Endothelial cell of umbilical vein (primary cell): ENCODE measurements around the gene BCL2. TPM values are rescaled to one million over a fixed set of nuclear protein-coding genes. Genes with fewer than 3 reads are reported as not detected.

Experiments
- BruUV-seq: library from RNA; stranded (reverse); fragments of 400-500 nt; replicated peaks from 2 replicates; lab custom pipeline; 2021; lab: Mats Ljungman, UMichigan
- CTCF ChIA-PET: fragments of 300-600, 350-600 bp; sonication (Branson Sonifier 250); formaldehyde crosslinking; loops from one replicate; lab custom pipeline; 2021; ENCODE audit warnings: antibody characterized with exemption, inconsistent platforms; lab: Charles Lee
- POLR2A ChIA-PET: fragments of 300-600, 350-600 bp; sonication (Branson Sonifier 250); formaldehyde crosslinking; loops from one replicate; lab custom pipeline; 2021; ENCODE audit warnings: antibody characterized with exemption, inconsistent platforms; lab: Charles Lee
- DNase-seq: peaks from one replicate; pipeline ENCODE4 v3.0.0-alpha.2; 2011; ENCODE audit warnings: low read depth, low spot score
- FAIRE-seq: peaks from 2 replicates; lab custom pipeline; 2011; peaks lifted over from hg19 to GRCh38; lab: Jason Lieb, UNC
- H2AFZ ChIP-seq: 2 replicates; pipeline ENCODE4 v1.6.0; 2012; ENCODE audit warnings: low read depth, low read length, control low read depth, inconsistent platforms
- H3K27ac ChIP-seq: 2 replicates; pipeline ENCODE4 v1.5.1; 2011; ENCODE audit warnings: low read depth, mild to moderate bottlenecking, control low read depth, low read length, moderate library complexity; ENCODE audit not compliant: insufficient read depth
- H3K27me3 ChIP-seq, 2 experiments: 2 replicates each; pipeline versions ENCODE4 v1.6.0 to v1.6.1; 2011; ENCODE audit warnings: low read length in 2 of 2, mixed read lengths in 1 of 2; ENCODE audit not compliant: control insufficient read depth in 2 of 2, insufficient read depth in 2 of 2
- H3K36me3 ChIP-seq, 2 experiments: 2 replicates in 1 of 2; 3 replicates in 1 of 2; pipeline ENCODE4 v1.5.1; 2011; ENCODE audit warnings: low read length in 2 of 2, mild to moderate bottlenecking in 1 of 2, moderate library complexity in 1 of 2; ENCODE audit not compliant: control insufficient read depth in 2 of 2, insufficient read depth in 2 of 2; ENCODE audit errors: extremely low read depth in 1 of 2
- H3K4me1 ChIP-seq: 3 replicates; pipeline ENCODE4 v1.5.1; 2011; ENCODE audit warnings: mild to moderate bottlenecking, low read length; ENCODE audit not compliant: control insufficient read depth, insufficient read depth; ENCODE audit errors: extremely low read depth
- H3K4me2 ChIP-seq: 2 replicates; pipeline ENCODE4 v1.6.1; 2011; ENCODE audit warnings: low read length, control low read depth, mixed read lengths; ENCODE audit not compliant: insufficient read depth
- H3K4me3 ChIP-seq, 3 experiments: fragments of 200-600 bp in 1 of 3; sonication (generic), shearing (Covaris generic) in 1 of 3; replicated peaks in 1 of 3; 2 replicates each; pipeline ENCODE4 v1.5.1; 2011 to 2016; ENCODE audit warnings: control low read depth in 3 of 3, low read length in 3 of 3, mild to moderate bottlenecking in 2 of 3, inconsistent platforms in 1 of 3, low read depth in 1 of 3, moderate library complexity in 1 of 3; ENCODE audit not compliant: insufficient read depth in 1 of 3
- H3K79me2 ChIP-seq: 2 replicates; pipeline ENCODE4 v1.6.0; 2012; ENCODE audit warnings: low read length, inconsistent platforms; ENCODE audit not compliant: control insufficient read depth, insufficient read depth
- H3K9ac ChIP-seq: replicated peaks from 2 replicates; pipeline ENCODE3; 2011; ENCODE audit warnings: low read length, control low read depth; ENCODE audit not compliant: insufficient read depth; ENCODE audit errors: extremely low read depth
- H3K9me1 ChIP-seq: replicated peaks from 3 replicates; pipeline ENCODE4 v1.6.0; 2011; ENCODE audit warnings: mild to moderate bottlenecking, low read length; ENCODE audit not compliant: control insufficient read depth, insufficient read depth; ENCODE audit errors: extremely low read depth
- H3K9me3 ChIP-seq: replicated peaks from 2 replicates; pipeline ENCODE4 v1.5.1; 2012; ENCODE audit warnings: low read length, inconsistent platforms; ENCODE audit not compliant: control insufficient read depth, insufficient read depth
- H4K20me1 ChIP-seq: replicated peaks from 2 replicates; pipeline ENCODE3; 2011; ENCODE audit warnings: mild to moderate bottlenecking, low read length; ENCODE audit not compliant: control insufficient read depth, insufficient read depth; ENCODE audit errors: extremely low read depth
- EZH2 ChIP-seq: IDR thresholded peaks from 2 replicates; pipeline ENCODE4 v1.6.1; 2012; ENCODE audit warnings: borderline replicate concordance, low read depth, mild to moderate bottlenecking, moderate library complexity, low read length, inconsistent platforms; ENCODE audit not compliant: severe bottlenecking
- GATA2 ChIP-seq: IDR thresholded peaks from 2 replicates; pipeline ENCODE4 v1.7.0; 2011; ENCODE audit warnings: low read depth, mild to moderate bottlenecking, moderate library complexity, mixed read lengths, low read length; ENCODE audit not compliant: insufficient read length, insufficient read depth
- JUN ChIP-seq: IDR thresholded peaks from 2 replicates; pipeline ENCODE4 v1.6.1; 2011; ENCODE audit warnings: borderline replicate concordance, low read depth; ENCODE audit not compliant: insufficient read length, insufficient read depth
- MYC ChIP-seq: IDR thresholded peaks from one replicate; pipeline ENCODE4 v1.6.1; 2011; ENCODE audit warnings: mild to moderate bottlenecking, low read depth, low read length
- POLR2A ChIP-seq: IDR thresholded peaks from 2 replicates; pipeline ENCODE4 v1.6.1; 2012; ENCODE audit warnings: low read depth, mild to moderate bottlenecking, control low read depth, low read length
- dilution Hi-C: fragments of 300-500 bp; cut with MboI; formaldehyde crosslinking; loops from one replicate; pipeline ENCODE4 v1.15.0; 2019; ENCODE audit warnings: low sequenced_read_pairs; ENCODE audit not compliant: extremely low pct_ligation_motif_present
- intact Hi-C: fragments of 100-400 bp; cut with micrococcal nuclease; formaldehyde crosslinking; loops from one replicate; pipeline ENCODE4 v1.10.0; 2022
- polyA plus RNA-seq, 4 experiments: library from polyadenylated mRNA; depleted of rRNA in 3 of 4; stranded (reverse) in 3 of 4; unstranded in 1 of 4; fragments of >200 nt; gene quantifications; 2 replicates each; pipeline versions ENCODE4 v1.2.1 to v1.2.3, GENCODE V29; 2011 to 2012; ENCODE audit warnings: missing spikeins in 1 of 4
- total RNA-seq: library from RNA; stranded (reverse); gene quantifications from 2 replicates; pipeline ENCODE4 v1.2.3, GENCODE V29; 2021
- TF ChIP-seq, protein P1 (sequence below), 2 donors: IDR thresholded peaks; 1 replicate in 1 of 2; 2 replicates in 1 of 2; pipeline ENCODE4 v1.5.1; 2011; ENCODE audit warnings: low read length in 2 of 2, mild to moderate bottlenecking in 2 of 2, moderate library complexity in 2 of 2, control low read depth in 1 of 2, inconsistent platforms in 1 of 2, low read depth in 1 of 2; ENCODE audit not compliant: insufficient read depth in 1 of 2; ENCODE audit errors: extremely low read depth in 1 of 2

The BCL2 gene
- total and polyA plus RNA-seq, 2 donors (not counting 3 experiments of a cell fraction or from before 2014, with no cell fraction given): 0.35 to 5.0 TPM

DNA sequence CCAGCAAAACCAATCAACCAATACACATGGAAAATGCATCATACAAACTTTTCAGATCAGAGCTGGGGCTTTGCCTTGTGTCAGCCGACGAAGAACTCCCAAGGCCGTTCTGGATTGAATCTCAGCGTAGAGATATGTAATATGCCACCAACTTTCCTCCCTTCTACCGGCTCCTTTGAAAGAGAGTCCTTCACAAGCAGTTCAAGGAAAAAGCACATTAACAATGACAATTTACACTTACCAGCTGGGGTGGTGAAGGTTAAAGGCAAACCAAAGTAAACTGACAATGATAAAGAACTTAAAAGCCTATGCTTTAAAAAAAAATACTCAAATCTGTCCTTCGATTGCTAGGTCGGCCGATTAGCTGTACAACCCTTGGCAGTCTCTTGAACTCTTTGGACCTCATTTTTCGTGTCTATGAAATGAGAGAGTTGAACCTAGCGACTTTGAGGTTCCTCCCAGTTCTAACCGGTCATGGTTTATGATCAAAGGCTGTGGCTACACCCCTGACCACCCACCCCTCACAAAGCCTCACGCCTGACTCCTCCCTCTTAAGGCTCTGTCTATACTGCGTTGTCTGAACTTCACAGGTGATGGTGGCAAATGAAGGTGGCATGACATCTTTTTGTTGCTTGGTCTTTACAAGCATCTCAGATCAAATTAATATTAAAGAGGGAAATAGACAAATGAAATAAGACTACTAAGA is 46.2 kb downstream of the BCL2 start:
- no TSS peak for BruUV-seq
- no peak for FAIRE-seq
- no peaks in the 10 kb centered on the region for H3K4me1 ChIP-seq
- no peak overlapping the region for H2AFZ ChIP-seq
- intact Hi-C loops (no loop called here), dilution Hi-C loops (no loop called here)
- peaks cover 0 to 2% of the 10 kb centered on the region in 2 experiments for H3K27me3 ChIP-seq
- TF ChIP-seq EZH2: no peak
- no peak for TF ChIP-seq MYC
- TF ChIP-seq, protein P1, sequence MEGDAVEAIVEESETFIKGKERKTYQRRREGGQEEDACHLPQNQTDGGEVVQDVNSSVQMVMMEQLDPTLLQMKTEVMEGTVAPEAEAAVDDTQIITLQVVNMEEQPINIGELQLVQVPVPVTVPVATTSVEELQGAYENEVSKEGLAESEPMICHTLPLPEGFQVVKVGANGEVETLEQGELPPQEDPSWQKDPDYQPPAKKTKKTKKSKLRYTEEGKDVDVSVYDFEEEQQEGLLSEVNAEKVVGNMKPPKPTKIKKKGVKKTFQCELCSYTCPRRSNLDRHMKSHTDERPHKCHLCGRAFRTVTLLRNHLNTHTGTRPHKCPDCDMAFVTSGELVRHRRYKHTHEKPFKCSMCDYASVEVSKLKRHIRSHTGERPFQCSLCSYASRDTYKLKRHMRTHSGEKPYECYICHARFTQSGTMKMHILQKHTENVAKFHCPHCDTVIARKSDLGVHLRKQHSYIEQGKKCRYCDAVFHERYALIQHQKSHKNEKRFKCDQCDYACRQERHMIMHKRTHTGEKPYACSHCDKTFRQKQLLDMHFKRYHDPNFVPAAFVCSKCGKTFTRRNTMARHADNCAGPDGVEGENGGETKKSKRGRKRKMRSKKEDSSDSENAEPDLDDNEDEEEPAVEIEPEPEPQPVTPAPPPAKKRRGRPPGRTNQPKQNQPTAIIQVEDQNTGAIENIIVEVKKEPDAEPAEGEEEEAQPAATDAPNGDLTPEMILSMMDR (IDR thresholded peaks at IDR 0.05; ENCODE audit: extremely low read depth in 1 of 2, insufficient read depth in 1 of 2, low read depth in 1 of 2, low read length in 2 of 2): no peak
- TF ChIP-seq GATA2: no peak
- TF ChIP-seq POLR2A: no peak
- no peak for TF ChIP-seq JUN
- DNase-seq: no peak
- H4K20me1 ChIP-seq: no peaks in the 10 kb centered on the region
- H3K9me1 ChIP-seq: no peaks in the 10 kb centered on the region
- H3K36me3 ChIP-seq: no peaks in the 10 kb centered on the region
- H3K9me3 ChIP-seq: no peaks in the 10 kb centered on the region
- no peak overlapping the region for H3K4me2 ChIP-seq
- H3K79me2 ChIP-seq: no peaks in the 10 kb centered on the region
- ChIA-PET POLR2A (no interaction called here), CTCF (no interaction called here)
- H3K9ac ChIP-seq: no peak overlapping the region
- no peak overlapping the region for H3K27ac ChIP-seq
- H3K4me3 ChIP-seq: no peak overlapping the region
